Coronary artery (tissue), 2 donors: ENCODE measurements around the gene UNC93A.
"Not testable (repeated sequence)": the region's sequence is repeated elsewhere in the genome, so short reads cannot be mapped to it uniquely, and the experiment has no call there.

ENCODE experiments used
- DNase-seq: peaks from one replicate; pipeline ENCODE4 v3.0.0-alpha.2; 2017; ENCODE audit warnings: low spot score
- H3K27ac ChIP-seq, 2 donors: fragments of 200-600 bp; sonication (generic); one replicate each; pipeline ENCODE4 v1.5.1; 2016 to 2019
- H3K4me3 ChIP-seq: fragments of 200-600 bp; sonication (generic); 2 replicates; pipeline ENCODE4 v1.5.1; 2016; ENCODE audit warnings: mild to moderate bottlenecking, moderate library complexity
- TF ChIP-seq, protein P1 (sequence below): fragments of 200-600 bp; sonication (generic); IDR thresholded peaks from one replicate; pipeline ENCODE4 v1.5.1; 2019; ENCODE audit warnings: antibody characterized with exemption

UNC93A gene

DNA sequence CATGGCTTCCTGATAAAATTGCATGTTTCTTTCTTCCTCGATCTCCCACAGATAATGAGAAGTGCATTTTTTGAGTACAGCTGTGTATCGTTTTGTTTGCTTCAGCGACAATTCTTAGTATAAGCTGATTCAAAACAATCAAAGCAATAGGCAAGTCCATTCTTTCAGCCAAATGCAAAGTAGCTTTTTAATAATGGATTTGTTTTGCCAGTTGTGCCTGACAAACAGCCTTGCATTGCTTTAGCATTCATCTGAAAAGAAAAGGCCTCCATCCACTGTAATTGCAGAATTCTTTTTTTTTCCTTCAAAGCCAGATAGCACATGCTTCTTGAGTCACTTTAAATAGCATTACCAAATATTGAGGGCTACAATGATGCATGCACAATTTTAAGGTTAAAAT, 65.8 kb downstream of the UNC93A start:
- no peak for DNase-seq
- Histone ChIP-seq H3K4me3 (no peak overlapping the region), H3K27ac (no peak overlapping the region)
- TF ChIP-seq, protein P1, sequence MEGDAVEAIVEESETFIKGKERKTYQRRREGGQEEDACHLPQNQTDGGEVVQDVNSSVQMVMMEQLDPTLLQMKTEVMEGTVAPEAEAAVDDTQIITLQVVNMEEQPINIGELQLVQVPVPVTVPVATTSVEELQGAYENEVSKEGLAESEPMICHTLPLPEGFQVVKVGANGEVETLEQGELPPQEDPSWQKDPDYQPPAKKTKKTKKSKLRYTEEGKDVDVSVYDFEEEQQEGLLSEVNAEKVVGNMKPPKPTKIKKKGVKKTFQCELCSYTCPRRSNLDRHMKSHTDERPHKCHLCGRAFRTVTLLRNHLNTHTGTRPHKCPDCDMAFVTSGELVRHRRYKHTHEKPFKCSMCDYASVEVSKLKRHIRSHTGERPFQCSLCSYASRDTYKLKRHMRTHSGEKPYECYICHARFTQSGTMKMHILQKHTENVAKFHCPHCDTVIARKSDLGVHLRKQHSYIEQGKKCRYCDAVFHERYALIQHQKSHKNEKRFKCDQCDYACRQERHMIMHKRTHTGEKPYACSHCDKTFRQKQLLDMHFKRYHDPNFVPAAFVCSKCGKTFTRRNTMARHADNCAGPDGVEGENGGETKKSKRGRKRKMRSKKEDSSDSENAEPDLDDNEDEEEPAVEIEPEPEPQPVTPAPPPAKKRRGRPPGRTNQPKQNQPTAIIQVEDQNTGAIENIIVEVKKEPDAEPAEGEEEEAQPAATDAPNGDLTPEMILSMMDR = no peak

GRCh38 chr6:167358394-167358793, 67.3 kb downstream of the UNC93A start:
- not testable (repeated sequence) for DNase-seq, H3K27ac ChIP-seq

DNA sequence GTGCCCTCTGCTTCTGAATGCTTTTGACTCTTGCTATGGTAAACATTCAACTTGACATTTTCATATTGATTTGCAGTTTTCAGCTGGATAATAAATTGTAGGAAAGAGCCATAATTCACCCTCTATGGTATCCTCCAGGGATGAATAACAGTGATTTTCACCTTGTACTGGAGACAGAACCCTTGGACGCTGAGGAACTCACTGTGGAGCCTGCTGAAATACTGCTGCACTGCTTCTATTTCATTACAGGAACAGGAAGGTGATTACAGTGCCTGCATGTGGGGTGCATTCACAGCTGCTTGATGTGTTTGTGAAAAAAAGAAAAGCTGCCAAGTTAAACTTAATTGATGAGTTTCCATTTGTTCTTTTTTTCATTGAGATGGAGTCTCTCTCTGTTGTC, 70.1 kb downstream of the UNC93A start:
- DNase-seq, H3K4me3 ChIP-seq, H3K27ac ChIP-seq: not testable (repeated sequence)

More at GRCh38 chr6:167358394-167358793, 67.3 kb downstream of the UNC93A start:
- H3K4me3 ChIP-seq = not testable (repeated sequence)
